H1 (cell line): ENCODE measurements around the gene GPR135. TPM values are rescaled to one million over a fixed set of nuclear protein-coding genes. Genes with fewer than 3 reads are reported as not detected.

Experiments
- CTCF ChIA-PET: fragments of 300-600 bp; sonication (Branson Sonifier 250); formaldehyde crosslinking; loops from one replicate; lab custom pipeline; 2021; ENCODE audit not compliant: partially characterized antibody; lab: Charles Lee
- POLR2A ChIA-PET: fragments of 300-600 bp; sonication (Branson Sonifier 250); formaldehyde crosslinking; loops from one replicate; lab custom pipeline; 2021; ENCODE audit warnings: inconsistent platforms; ENCODE audit not compliant: partially characterized antibody; lab: Charles Lee
- DNase-seq, 2 experiments: peaks; one replicate each; pipeline versions ENCODE4 v3.0.0 to v3.0.0-alpha.2; 2010 to 2022; ENCODE audit warnings: low spot score in 2 of 2, low read depth in 1 of 2, mixed read lengths in 1 of 2
- FAIRE-seq: peaks from 2 replicates; lab custom pipeline; 2011; peaks lifted over from hg19 to GRCh38; lab: Jason Lieb, UNC
- H2AFZ ChIP-seq: 2 replicates; pipeline ENCODE4 v1.8.1; 2012; ENCODE audit warnings: low read length, inconsistent platforms
- H2AK5ac ChIP-seq: 2 replicates; pipeline ENCODE4 v1.6.1; 2013; ENCODE audit warnings: low read depth, low read length
- H2BK120ac ChIP-seq: replicated peaks from 2 replicates; pipeline ENCODE3; 2013; ENCODE audit warnings: low read depth, low read length, inconsistent platforms
- H2BK12ac ChIP-seq: 2 replicates; pipeline ENCODE4 v1.6.1; 2013; ENCODE audit warnings: low read depth, low read length
- H2BK15ac ChIP-seq: 2 replicates; pipeline ENCODE4 v1.6.1; 2013; ENCODE audit warnings: low read length
- H2BK20ac ChIP-seq: 2 replicates; pipeline ENCODE4 v1.6.1; 2013; ENCODE audit warnings: low read length
- H2BK5ac ChIP-seq: 2 replicates; pipeline ENCODE4 v1.6.1; 2013; ENCODE audit warnings: low read depth, low read length
- H3K14ac ChIP-seq: 2 replicates; pipeline ENCODE4 v1.6.1; 2013; ENCODE audit warnings: inconsistent platforms; ENCODE audit not compliant: insufficient read length
- H3K18ac ChIP-seq: 2 replicates; pipeline ENCODE4 v1.6.1; 2013; ENCODE audit warnings: low read length; ENCODE audit errors: extremely low read depth
- H3K23ac ChIP-seq: 2 replicates; pipeline ENCODE4 v1.6.1; 2013; ENCODE audit warnings: inconsistent platforms; ENCODE audit not compliant: insufficient read length
- H3K23me2 ChIP-seq: 2 replicates; pipeline ENCODE4 v1.6.1; 2013; ENCODE audit warnings: low read depth, low read length
- H3K27ac ChIP-seq: 2 replicates; pipeline ENCODE4 v1.6.1; 2011; ENCODE audit warnings: low read depth, low read length, inconsistent platforms
- H3K27me3 ChIP-seq, 4 experiments: replicated peaks in 1 of 4; 1 replicate in 1 of 4; 2 replicates in 3 of 4; pipeline versions ENCODE4 v1.6.1 to v1.8.1; 2011 to 2013; ENCODE audit warnings: low read length in 3 of 4, mild to moderate bottlenecking in 3 of 4, inconsistent platforms in 2 of 4, mixed read lengths in 2 of 4, moderate library complexity in 1 of 4; ENCODE audit not compliant: control insufficient read depth in 3 of 4, insufficient read depth in 3 of 4; ENCODE audit errors: extremely low read depth in 1 of 4
- H3K36me3 ChIP-seq, 4 experiments: 2 replicates each; pipeline versions ENCODE4 v1.6.1 to v1.8.1; 2011 to 2013; ENCODE audit warnings: mild to moderate bottlenecking in 4 of 4, low read length in 3 of 4, moderate library complexity in 2 of 4, control low read depth in 1 of 4, inconsistent platforms in 1 of 4; ENCODE audit not compliant: insufficient read depth in 4 of 4, control insufficient read depth in 2 of 4
- H3K4ac ChIP-seq: replicated peaks from 2 replicates; pipeline ENCODE3; 2013; ENCODE audit warnings: low read length, low read depth, mixed read lengths, inconsistent platforms; ENCODE audit not compliant: insufficient read length
- H3K4me1 ChIP-seq, 4 experiments: replicated peaks in 1 of 4; 1 replicate in 1 of 4; 2 replicates in 3 of 4; pipeline versions ENCODE4 v1.6.1 to v1.8.1; 2011 to 2013; ENCODE audit warnings: low read length in 3 of 4, inconsistent platforms in 2 of 4, mixed read lengths in 1 of 4; ENCODE audit not compliant: insufficient read depth in 4 of 4, control insufficient read depth in 3 of 4
- H3K4me2 ChIP-seq, 2 experiments: 2 replicates each; pipeline versions ENCODE4 v1.6.1 to v1.8.1; 2011 to 2013; ENCODE audit warnings: low read depth in 2 of 2, low read length in 2 of 2, control low read depth in 1 of 2, inconsistent platforms in 1 of 2, mild to moderate bottlenecking in 1 of 2; ENCODE audit not compliant: insufficient read depth in 1 of 2
- H3K4me3 ChIP-seq, 4 experiments: fragments of 200-600, 300-600 bp in 1 of 4; sonication (generic), shearing (Covaris generic), sonication (Bioruptor Twin) in 1 of 4; 2 replicates each; pipeline versions ENCODE4 v1.5.1 to v1.8.1; 2011 to 2016; ENCODE audit warnings: low read length in 4 of 4, low read depth in 3 of 4, control low read depth in 2 of 4, inconsistent platforms in 2 of 4, mild to moderate bottlenecking in 2 of 4, mixed read lengths in 1 of 4, moderate library complexity in 1 of 4; ENCODE audit not compliant: insufficient read depth in 2 of 4; ENCODE audit errors: extremely low read depth in 1 of 4
- H3K56ac ChIP-seq: replicated peaks from 2 replicates; pipeline ENCODE3; 2013; ENCODE audit warnings: low read depth, mild to moderate bottlenecking, mixed read lengths, low read length, inconsistent platforms; ENCODE audit not compliant: insufficient read length
- H3K79me1 ChIP-seq: 2 replicates; pipeline ENCODE4 v1.6.1; 2013; ENCODE audit warnings: low read depth, low read length, control low read depth
- H3K79me2 ChIP-seq, 2 experiments: 2 replicates each; pipeline versions ENCODE4 v1.6.1 to v1.8.1; 2012 to 2013; ENCODE audit warnings: low read length in 2 of 2, mild to moderate bottlenecking in 2 of 2, inconsistent platforms in 1 of 2; ENCODE audit not compliant: insufficient read depth in 2 of 2, control insufficient read depth in 1 of 2
- H3K9ac ChIP-seq, 4 experiments: replicated peaks in 1 of 4; 1 replicate in 1 of 4; 2 replicates in 3 of 4; pipeline versions ENCODE4 v1.6.1 to v1.8.1; 2011 to 2013; ENCODE audit warnings: low read depth in 3 of 4, low read length in 3 of 4, control low read depth in 2 of 4, mild to moderate bottlenecking in 2 of 4, moderate library complexity in 2 of 4, inconsistent platforms in 1 of 4; ENCODE audit errors: extremely low read depth in 1 of 4
- H3K9me3 ChIP-seq, 2 experiments: 2 replicates each; pipeline versions ENCODE4 v1.6.1 to v1.8.1; 2012 to 2013; ENCODE audit warnings: mild to moderate bottlenecking in 2 of 2, moderate library complexity in 2 of 2, control low read depth in 1 of 2, inconsistent platforms in 1 of 2, low read depth in 1 of 2, low read length in 1 of 2, mixed read lengths in 1 of 2; ENCODE audit not compliant: insufficient read depth in 2 of 2
- H4K20me1 ChIP-seq, 2 experiments: replicated peaks in 1 of 2; 2 replicates each; pipeline versions ENCODE3 to v1.8.1; 2011 to 2013; ENCODE audit warnings: inconsistent platforms in 2 of 2, low read length in 2 of 2, mild to moderate bottlenecking in 1 of 2; ENCODE audit not compliant: insufficient read depth in 2 of 2, control insufficient read depth in 1 of 2
- H4K5ac ChIP-seq: 2 replicates; pipeline ENCODE4 v1.6.1; 2013; ENCODE audit warnings: low read length, low read depth, mixed read lengths, inconsistent platforms; ENCODE audit not compliant: insufficient read length
- H4K8ac ChIP-seq: 2 replicates; pipeline ENCODE4 v1.8.0; 2013; ENCODE audit warnings: mild to moderate bottlenecking, moderate library complexity, low read length, inconsistent platforms; ENCODE audit not compliant: insufficient read depth; ENCODE audit errors: extremely low read depth
- H4K91ac ChIP-seq: replicated peaks from 2 replicates; pipeline ENCODE3; 2013; ENCODE audit warnings: low read length, mixed read lengths, inconsistent platforms; ENCODE audit not compliant: insufficient read length
- CBX8 ChIP-seq: fragments of 300-800, 300-1000 bp; sonication (generic); IDR thresholded peaks from 2 replicates; pipeline ENCODE4 v1.7.1; 2016; ENCODE audit warnings: low read depth, low read length, borderline replicate concordance
- CHD2 ChIP-seq: IDR thresholded peaks from 2 replicates; pipeline ENCODE4 v1.6.1; 2012; ENCODE audit warnings: low read length, improper control_type of control experiment
- GABPA ChIP-seq: IDR thresholded peaks from 2 replicates; pipeline ENCODE4 v1.6.1; 2011; ENCODE audit warnings: mild to moderate bottlenecking, low read length, moderate library complexity, borderline replicate concordance; ENCODE audit not compliant: insufficient read depth
- HDAC6 ChIP-seq: IDR thresholded peaks from one replicate; pipeline ENCODE4 v1.7.1; 2012; ENCODE audit warnings: low read depth, mild to moderate bottlenecking, inconsistent platforms, low read length, moderate library complexity
- JUN ChIP-seq: IDR thresholded peaks from 2 replicates; pipeline ENCODE4 v1.6.1; 2011; ENCODE audit warnings: low read depth, mild to moderate bottlenecking, improper control_type of control experiment, low read length
- KDM1A ChIP-seq: fragments of 200-600, 300-600 bp; sonication (generic); IDR thresholded peaks from 2 replicates; pipeline ENCODE4 v1.7.1; 2016; ENCODE audit warnings: mild to moderate bottlenecking, low read length, borderline replicate concordance
- POLR2A ChIP-seq, 2 experiments: IDR thresholded peaks; 1 replicate in 1 of 2; 2 replicates in 1 of 2; pipeline ENCODE4 v1.6.1; 2011; ENCODE audit warnings: low read depth in 2 of 2, low read length in 2 of 2, mild to moderate bottlenecking in 2 of 2; ENCODE audit errors: control extremely low read depth in 1 of 2
- RFX5 ChIP-seq: IDR thresholded peaks from 2 replicates; pipeline ENCODE4 v1.6.1; 2011; ENCODE audit warnings: low read depth, low read length, improper control_type of control experiment, borderline replicate concordance
- SP2 ChIP-seq: IDR thresholded peaks from 2 replicates; pipeline ENCODE4 v1.6.1; 2012; ENCODE audit warnings: mild to moderate bottlenecking, low read length, inconsistent platforms
- SP4 ChIP-seq: IDR thresholded peaks from 2 replicates; pipeline ENCODE4 v1.6.1; 2012; ENCODE audit warnings: low read length, inconsistent platforms
- SUZ12 ChIP-seq: fragments of 200-600 bp; sonication (generic); IDR thresholded peaks from 2 replicates; pipeline ENCODE4 v1.6.1; 2012; ENCODE audit warnings: mild to moderate bottlenecking, inconsistent platforms, low read length, moderate library complexity, mixed read lengths
- WGBS, 2 experiments: shearing (Covaris generic) in 1 of 2; methylation state at CpG; one replicate each; pipeline versions ENCODE4 v1.1.6 to v1.1.7; 2013 to 2015; ENCODE audit warnings: low lambda C conversion rate in 2 of 2, mixed read lengths in 2 of 2, inconsistent platforms in 1 of 2, low coverage in 1 of 2, missing lambda C conversion rate in 1 of 2; ENCODE audit not compliant: insufficient replicate concordance in 2 of 2, insufficient coverage in 1 of 2, insufficient read length in 1 of 2; ENCODE audit errors: extremely low coverage in 1 of 2, missing lambda C conversion rate in 1 of 2; 5-methylcytosine and 5-hydroxymethylcytosine counted together
- polyA plus RNA-seq, 7 experiments: library from polyadenylated mRNA; depleted of rRNA in 3 of 7; stranded (reverse) in 5 of 7; unstranded in 2 of 7; fragments of >200 nt in 5 of 7; fragments of 200-250 nt in 2 of 7; gene quantifications; 1 replicate in 5 of 7; 2 replicates in 1 of 7; 4 replicates in 1 of 7; pipeline versions ENCODE4 v1.2.1 to v1.2.3, GENCODE V29; 2011 to 2013; ENCODE audit warnings: missing spikeins in 2 of 7, mixed read lengths in 2 of 7
- total RNA-seq: library from RNA; stranded (reverse); fragmentation: NEBNext Ultra II Directional; extraction: Animal tissue kit (Norgen Biotek cat#: 25700); gene quantifications from 2 replicates; pipeline ENCODE4 v1.2.1, GENCODE V29; 2021
- TF ChIP-seq, protein P1 (sequence below): IDR thresholded peaks from 2 replicates; pipeline ENCODE4 v1.6.1; 2012; ENCODE audit warnings: low read length, inconsistent platforms
- TF ChIP-seq, protein P2 (sequence below): IDR thresholded peaks from 2 replicates; pipeline ENCODE4 v1.6.1; 2011; ENCODE audit warnings: low read depth, mild to moderate bottlenecking, low read length; ENCODE audit not compliant: insufficient read depth

GPR135 gene
- total and polyA plus RNA-seq, 2 of the 8 experiments (the other 6 are each of a cell fraction or from before 2014, with no cell fraction given): 0.48 to 1.1 TPM

DNA sequence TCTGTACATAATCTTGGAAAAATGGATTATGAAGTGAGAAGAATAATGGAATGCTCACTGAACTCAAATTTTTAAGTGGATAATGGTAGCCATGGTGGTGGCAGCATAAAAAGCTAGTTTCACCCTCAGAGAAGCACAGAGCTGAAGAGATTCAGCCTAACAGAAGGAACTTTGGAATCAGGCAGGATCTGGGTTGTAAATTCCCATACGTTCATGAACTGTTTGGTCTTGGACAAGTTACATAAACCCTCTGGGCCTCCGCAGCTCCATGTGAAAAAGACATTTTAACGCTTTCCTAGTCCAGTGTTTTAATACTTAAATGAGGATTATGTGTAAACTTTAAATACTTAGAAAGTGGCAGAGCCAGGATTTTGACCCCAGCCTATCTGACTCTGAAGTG, 45.8 kb upstream of the GPR135 start:
- H3K56ac ChIP-seq: no peak overlapping the region
- H2BK15ac ChIP-seq: no peak overlapping the region
- H3K27me3 ChIP-seq: no peaks in the 10 kb centered on the region
- no peak overlapping the region for H4K91ac ChIP-seq
- ChIA-PET POLR2A (no interaction called here), CTCF (interaction anchor here (0.6 to 14.6 kb wide), 12 partner anchors 7 to 387 kb away, joined by 3 to 462 read pairs (median 6); partner anchors contain the start of genes CCDC175, JKAMP and L3HYPDH)
- peaks cover 0 to 5% of the 10 kb centered on the region in 2 experiments; a peak in 1 of 4 replicates for H3K9me3 ChIP-seq
- H3K23me2 ChIP-seq: no peaks in the 10 kb centered on the region
- H3K4ac ChIP-seq: no peak overlapping the region
- no peak overlapping the region for H2BK5ac ChIP-seq
- no peaks in the 10 kb centered on the region for H3K79me1 ChIP-seq
- FAIRE-seq: no peak
- no peak overlapping the region for H3K27ac ChIP-seq
- no peak overlapping the region for H3K9ac ChIP-seq
- no peaks in the 10 kb centered on the region for H3K79me2 ChIP-seq
- 81% methylated on average over 3 of the region's 3 CpGs; no CpG with 5 or more reads in 1 of the 2 experiments for WGBS, 2 experiments
- no peak overlapping the region for H2BK20ac ChIP-seq
- DNase-seq: no peak
- no peak overlapping the region for H2AK5ac ChIP-seq
- no peaks in the 10 kb centered on the region for H4K20me1 ChIP-seq
- no peaks in the 10 kb centered on the region for H3K36me3 ChIP-seq
- H2BK120ac ChIP-seq: no peak overlapping the region
- H3K14ac ChIP-seq: no peak overlapping the region
- H3K18ac ChIP-seq: no peak overlapping the region
- no peak overlapping the region for H4K8ac ChIP-seq
- no peak overlapping the region for H3K4me3 ChIP-seq
- no peak overlapping the region for H2BK12ac ChIP-seq
- no peak overlapping the region for H3K23ac ChIP-seq
- peaks cover 0 to 3% (median under 1%) of the 10 kb centered on the region in 4 experiments; a peak in 2 of 7 replicates for H3K4me1 ChIP-seq
- no peak overlapping the region for H4K5ac ChIP-seq
- H2AFZ ChIP-seq: no peak overlapping the region
- H3K4me2 ChIP-seq: no peak overlapping the region
- TF ChIP-seq KDM1A (no peak), POLR2A (IDR thresholded peaks at IDR 0.05; ENCODE audit: control extremely low read depth in 1 of 2, low read depth in 2 of 2, low read length in 2 of 2) (no peak), CHD2 (no peak), CBX8 (no peak), JUN (no peak), RFX5 (no peak), SP4 (no peak), GABPA (no peak), HDAC6 (no peak), SUZ12 (no peak), SP2 (no peak)
- TF ChIP-seq, protein P1, sequence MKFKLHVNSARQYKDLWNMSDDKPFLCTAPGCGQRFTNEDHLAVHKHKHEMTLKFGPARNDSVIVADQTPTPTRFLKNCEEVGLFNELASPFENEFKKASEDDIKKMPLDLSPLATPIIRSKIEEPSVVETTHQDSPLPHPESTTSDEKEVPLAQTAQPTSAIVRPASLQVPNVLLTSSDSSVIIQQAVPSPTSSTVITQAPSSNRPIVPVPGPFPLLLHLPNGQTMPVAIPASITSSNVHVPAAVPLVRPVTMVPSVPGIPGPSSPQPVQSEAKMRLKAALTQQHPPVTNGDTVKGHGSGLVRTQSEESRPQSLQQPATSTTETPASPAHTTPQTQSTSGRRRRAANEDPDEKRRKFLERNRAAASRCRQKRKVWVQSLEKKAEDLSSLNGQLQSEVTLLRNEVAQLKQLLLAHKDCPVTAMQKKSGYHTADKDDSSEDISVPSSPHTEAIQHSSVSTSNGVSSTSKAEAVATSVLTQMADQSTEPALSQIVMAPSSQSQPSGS: no peak
- TF ChIP-seq, protein P2, sequence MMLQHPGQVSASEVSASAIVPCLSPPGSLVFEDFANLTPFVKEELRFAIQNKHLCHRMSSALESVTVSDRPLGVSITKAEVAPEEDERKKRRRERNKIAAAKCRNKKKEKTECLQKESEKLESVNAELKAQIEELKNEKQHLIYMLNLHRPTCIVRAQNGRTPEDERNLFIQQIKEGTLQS: no peak
